HG02610 (cell line): ENCODE results near the gene CPED1.
A peak's percentile ranks its signal among the peaks of the same experiment; 100 is the strongest.
"Not testable (repeated sequence)": the region's sequence is repeated elsewhere in the genome, so short reads cannot be mapped to it uniquely, and the experiment has no call there.

ENCODE experiments used
- ATAC-seq: cut with Tn5 transposase; IDR thresholded peaks from one replicate; pipeline ENCODE4 v1.9.1; 2021; ENCODE audit warnings: mild to moderate bottlenecking, moderate library complexity; ENCODE audit not compliant: unreplicated experiment

Gene CPED1

GRCh38 chr7:121276313-121276712 lies 287.8 kb downstream of the CPED1 start:
- ATAC-seq: no peak

GRCh38 chr7:121278120-121279021 lies 289.9 kb downstream of the CPED1 start:
- peak; percentile 98 for ATAC-seq

DNA sequence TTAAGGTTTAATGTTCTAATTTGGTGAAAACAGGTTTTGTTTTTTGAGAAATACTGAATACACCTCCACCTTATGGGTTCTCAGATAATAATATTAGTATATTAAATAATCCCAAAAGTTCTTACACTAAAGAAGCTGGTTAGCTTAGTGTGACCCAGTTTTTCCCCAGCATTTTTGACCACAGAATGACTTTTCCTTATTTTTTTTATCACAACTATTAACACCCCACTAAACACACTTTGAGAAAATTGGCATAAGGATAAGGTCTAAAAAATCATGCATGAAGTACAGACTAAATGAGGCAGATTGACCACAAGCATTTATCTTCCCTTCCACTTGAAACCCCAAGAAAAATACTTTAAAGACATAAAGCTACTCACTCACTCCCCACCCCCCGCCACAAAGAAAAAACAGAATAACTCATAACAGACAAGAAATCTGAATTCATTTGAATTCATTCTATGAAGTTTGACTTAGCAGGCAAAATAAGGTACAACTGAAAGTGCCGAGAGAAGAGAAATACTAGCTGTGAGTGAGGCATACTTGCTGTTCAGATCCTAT lies 290.6 kb downstream of the CPED1 start:
- ATAC-seq: peak; percentile 11

DNA sequence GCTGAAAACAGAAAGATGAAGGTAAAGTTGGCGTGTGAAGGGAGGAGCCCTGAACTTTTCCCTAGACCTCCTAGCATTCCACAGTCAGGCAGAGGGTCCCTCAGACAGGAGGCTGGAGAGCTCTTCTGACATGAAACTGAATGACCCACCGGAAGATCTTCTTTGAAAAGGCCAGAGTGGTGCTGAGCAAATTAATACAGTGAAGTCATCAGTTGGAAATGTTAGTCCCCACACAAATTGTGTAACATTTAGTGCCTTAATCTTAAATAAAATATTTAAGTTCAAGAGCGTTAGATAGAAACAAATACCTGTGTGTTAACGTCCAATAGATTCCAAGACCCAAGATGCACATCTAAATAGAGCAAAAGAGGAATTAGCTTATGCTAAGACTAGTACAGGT lies 291.3 kb downstream of the CPED1 start:
- no peak for ATAC-seq

- ATAC-seq: no peak
Observed at GRCh38 chr7:121280656-121281055, 292.1 kb downstream of the CPED1 start.

GRCh38 chr7:121282129-121282528 lies 293.6 kb downstream of the CPED1 start:
- ATAC-seq: no peak

GRCh38 chr7:121285066-121285667 lies 296.7 kb downstream of the CPED1 start:
- no peak for ATAC-seq

- no peak for ATAC-seq
Observed at GRCh38 chr7:121286186-121286585, 297.7 kb downstream of the CPED1 start.

DNA sequence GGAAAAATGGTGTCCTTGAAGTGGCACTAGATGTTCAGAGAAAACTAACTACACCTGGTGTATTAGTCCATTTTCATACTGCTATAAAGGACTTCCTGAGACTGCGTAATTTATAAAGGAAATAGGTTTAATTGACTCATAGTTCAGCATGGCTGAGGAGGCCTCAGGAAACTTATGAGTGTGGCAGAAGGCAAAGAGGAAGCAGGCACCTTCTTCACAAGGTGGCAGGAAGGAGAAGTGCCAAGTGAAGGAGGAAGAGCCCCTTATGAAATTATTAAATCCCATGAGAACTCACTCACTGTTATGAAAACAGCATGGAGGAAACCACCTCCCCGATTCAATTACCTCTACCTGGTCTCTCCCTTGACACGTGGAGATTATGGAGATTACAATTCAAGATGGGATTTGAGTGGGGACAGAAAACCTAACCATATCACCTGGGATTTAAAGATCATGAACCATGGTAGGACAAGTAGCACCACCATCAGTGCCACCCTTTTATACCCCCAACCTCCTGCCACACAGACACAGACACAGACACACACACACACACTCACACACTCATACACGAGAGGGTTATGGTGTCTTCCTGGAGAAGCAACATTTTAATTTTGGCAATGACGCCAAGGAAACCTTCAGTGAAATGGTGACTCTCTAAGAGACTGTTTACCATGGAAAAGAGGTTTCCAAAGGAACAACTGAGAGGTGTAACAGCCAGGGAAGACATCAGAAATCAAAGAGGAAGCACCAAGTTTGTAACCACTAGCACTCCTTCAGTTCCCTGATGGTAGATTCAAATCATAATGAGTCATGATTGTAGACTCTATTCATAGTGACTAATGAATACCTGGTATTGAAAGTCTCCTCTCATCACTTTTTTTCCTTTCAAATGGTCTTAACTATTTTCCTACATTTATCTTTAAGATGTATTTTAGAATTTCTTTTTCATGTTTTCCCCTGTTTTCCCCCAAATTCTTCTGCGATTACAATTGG lies 298.5 kb downstream of the CPED1 start:
- ATAC-seq: no peak

- ATAC-seq: no peak
Observed at GRCh38 chr7:121288894-121289293, 300.4 kb downstream of the CPED1 start.

DNA sequence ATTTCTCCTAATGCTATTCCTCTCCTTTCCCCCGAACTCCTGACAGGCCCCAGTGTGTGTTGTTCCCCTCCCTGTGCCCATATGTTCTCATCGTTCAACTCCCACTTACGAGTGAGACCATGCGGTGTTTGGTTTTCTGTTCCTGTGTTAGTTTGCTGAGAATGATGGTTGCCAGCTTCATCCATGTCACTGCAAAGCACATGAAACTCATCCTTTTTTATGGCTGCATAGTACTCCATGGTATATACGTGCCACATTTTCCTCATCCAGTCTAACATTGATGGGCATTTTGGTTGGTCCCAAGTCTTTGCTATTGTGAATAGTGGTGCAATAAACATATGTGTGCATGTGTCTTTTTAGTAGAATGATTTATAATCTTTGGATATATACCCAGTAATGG lies 301.4 kb downstream of the CPED1 start:
- not testable (repeated sequence) for ATAC-seq

- no peak for ATAC-seq
Observed at GRCh38 chr7:121294448-121294992, 306.0 kb downstream of the CPED1 start.

GRCh38 chr7:121297843-121298242 lies 309.3 kb downstream of the CPED1 start:
- ATAC-seq: no peak

GRCh38 chr7:121298831-121299239 lies 310.3 kb downstream of the CPED1 start:
- ATAC-seq: no peak

GRCh38 chr7:121300685-121301420 lies 312.3 kb downstream of the CPED1 start:
- ATAC-seq: no peak

DNA sequence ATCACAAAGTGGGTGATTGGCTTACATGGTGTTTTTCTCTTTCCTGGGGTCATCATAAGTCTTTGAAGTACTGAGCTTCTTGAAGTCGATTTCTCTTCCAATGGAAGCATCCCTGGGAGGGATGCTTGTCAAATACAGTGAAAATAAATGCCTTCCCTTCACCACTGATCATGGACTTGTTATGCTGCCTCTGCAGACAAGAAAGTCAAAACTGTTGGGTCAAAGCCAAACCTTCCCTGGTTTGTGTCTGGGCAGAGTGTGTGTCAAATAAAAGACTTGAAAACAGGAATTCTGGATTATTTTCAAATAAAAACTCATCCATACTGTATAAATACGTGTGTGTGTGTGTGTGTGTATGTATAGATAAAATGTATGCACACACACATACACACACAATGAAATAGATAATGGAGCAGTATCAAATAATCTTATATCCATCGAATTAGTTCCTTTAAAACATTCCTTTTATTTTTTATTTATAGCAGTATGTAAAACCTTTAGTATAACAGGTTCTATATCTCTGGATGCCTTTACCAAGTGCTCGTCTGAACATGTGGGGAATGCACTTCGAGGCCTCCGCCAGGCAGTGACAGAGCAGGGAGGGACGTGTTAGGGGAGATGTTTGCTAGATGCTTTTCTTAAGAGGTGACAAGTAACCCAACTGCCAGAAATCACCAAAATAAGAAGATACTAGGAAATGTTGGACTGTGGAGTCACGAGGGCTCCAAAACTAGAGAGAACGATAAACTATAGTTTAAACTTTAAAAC lies 313.1 kb downstream of the CPED1 start:
- ATAC-seq: no peak

GRCh38 chr7:121302214-121302745 lies 313.8 kb downstream of the CPED1 start:
- ATAC-seq: peak; percentile 95

- ATAC-seq: no peak
Observed at GRCh38 chr7:121303422-121304101, 315.1 kb downstream of the CPED1 start.
